ENCODE measurements around the gene ACAD8. TPM values are rescaled to one million over a fixed set of nuclear protein-coding genes. Genes with fewer than 3 reads are reported as not detected.

The ACAD8 gene
- total and polyA plus RNA-seq, 11 donors: 21.0 to 48.2 (median 37.1) TPM

GRCh38 chr11:134288486-134288885, 35.1 kb downstream of the ACAD8 start:
- no peaks in the 10 kb centered on the region for H3K9me3 ChIP-seq
- H3K4me1 ChIP-seq: no peaks in the 10 kb centered on the region
- no peaks in the 10 kb centered on the region for H3K36me3 ChIP-seq
- DNase-seq (no peak), ATAC-seq (no peak)
- no peak overlapping the region for H3K27ac ChIP-seq
- WGBS, 4 donors: 94 to 96% (median 95%) methylated on average over 12 to 13 of the region's 13 CpGs
- peaks cover 0 to 4% (median 0%) of the 10 kb centered on the region in 9 donors for H3K27me3 ChIP-seq
- H3K4me3 ChIP-seq: no peak overlapping the region
- intact Hi-C loops (cut with DNase I): no loop called here
- TF ChIP-seq POLR2A (IDR thresholded peaks at IDR 0.05): no peak
- no peak for TF ChIP-seq CTCF (IDR thresholded peaks at IDR 0.05)

GRCh38 chr11:134289167-134289566, 35.8 kb downstream of the ACAD8 start:
- Histone ChIP-seq H3K27me3 (peaks cover 0 to 7% (median 0%) of the 10 kb centered on the region in 9 donors), H3K4me1 (no peaks in the 10 kb centered on the region), H3K9me3 (no peaks in the 10 kb centered on the region), H3K36me3 (no peaks in the 10 kb centered on the region), H3K27ac (no peak overlapping the region), H3K4me3 (no peak overlapping the region)
- WGBS, 4 donors: 71 to 84% (median 81%) methylated on average over 4 of the region's 4 CpGs
- DNase-seq (no peak), ATAC-seq (no peak)
- TF ChIP-seq CTCF (IDR thresholded peaks at IDR 0.05): no peak
- intact Hi-C loops (cut with DNase I): no loop called here

GRCh38 chr11:134289789-134290188, 36.4 kb downstream of the ACAD8 start:
- H3K4me3 ChIP-seq: no peak overlapping the region
- ATAC-seq: peak in 2 of 4 donors; percentile 18 to 20

GRCh38 chr11:134290646-134291045, 37.3 kb downstream of the ACAD8 start:
- H3K27ac ChIP-seq: no peak overlapping the region
- no peak overlapping the region for H3K4me3 ChIP-seq
- no peak for DNase-seq
- H3K36me3 ChIP-seq: no peaks in the 10 kb centered on the region
- no peak for ATAC-seq
- 68 to 81% (median 80%) methylated on average over 7 of the region's 7 CpGs for WGBS, 4 donors
- no peaks in the 10 kb centered on the region for H3K9me3 ChIP-seq
- intact Hi-C loops (cut with DNase I): no loop called here
- H3K27me3 ChIP-seq: peaks cover 0 to 8% (median 0%) of the 10 kb centered on the region in 9 donors
- H3K4me1 ChIP-seq: no peaks in the 10 kb centered on the region
- TF ChIP-seq POLR2A (IDR thresholded peaks at IDR 0.05) (no peak), CTCF (IDR thresholded peaks at IDR 0.05) (no peak)

More at GRCh38 chr11:134289789-134290188, 36.4 kb downstream of the ACAD8 start:
- no peaks in the 10 kb centered on the region for H3K9me3 ChIP-seq
- no peaks in the 10 kb centered on the region for H3K4me1 ChIP-seq
- H3K27ac ChIP-seq: no peak overlapping the region
- intact Hi-C loops (cut with DNase I): no loop called here
- H3K27me3 ChIP-seq: peaks cover 0 to 8% (median 0%) of the 10 kb centered on the region in 9 donors
- WGBS, 4 donors: 37 to 52% (median 43%) methylated on average over 9 to 12 of the region's 12 CpGs
- TF ChIP-seq POLR2A (IDR thresholded peaks at IDR 0.05) (no peak), CTCF (IDR thresholded peaks at IDR 0.05) (no peak)
- no peaks in the 10 kb centered on the region for H3K36me3 ChIP-seq
- no peak for DNase-seq
